ENCODE results near the gene GRK5.
A peak's percentile ranks its signal among the peaks of the same experiment; 100 is the strongest.

Gene GRK5

GRCh38 chr10:119396709-119397071, 189.3 kb downstream of the GRK5 start:
- H3K9ac ChIP-seq (ENCODE audit: low read length in 5 of 5) = no peak overlapping the region
- peaks cover 7 to 42% (median 30%) of the 10 kb centered on the region in 5 donors for H3K4me1 ChIP-seq (ENCODE audit: control insufficient read depth in 5 of 5, insufficient read depth in 5 of 5, low read length in 5 of 5)
- H3K4me3 ChIP-seq (ENCODE audit: low read depth in 1 of 5, low read length in 5 of 5) = no peak overlapping the region
- no peaks in the 10 kb centered on the region for H3K9me3 ChIP-seq (ENCODE audit: control insufficient read depth in 5 of 5, low read length in 5 of 5)
- H3K27ac ChIP-seq (ENCODE audit: low read depth, low read length) = no peak overlapping the region
- peaks cover 0 to 23% (median 11%) of the 10 kb centered on the region in 5 donors for H3K36me3 ChIP-seq (ENCODE audit: control insufficient read depth in 5 of 5, insufficient read depth in 5 of 5, low read length in 5 of 5)
- peaks cover 0 to 3% (median 0%) of the 10 kb centered on the region in 5 donors for H3K27me3 ChIP-seq (ENCODE audit: control insufficient read depth in 5 of 5, insufficient read depth in 4 of 5, low read length in 5 of 5)

- H3K9me3 ChIP-seq (ENCODE audit: control insufficient read depth in 5 of 5, low read length in 5 of 5) = no peaks in the 10 kb centered on the region
- H3K4me3 ChIP-seq (ENCODE audit: low read depth in 1 of 5, low read length in 5 of 5) = no peak overlapping the region
- H3K9ac ChIP-seq (ENCODE audit: low read length in 5 of 5) = no peak overlapping the region
- peaks cover 11 to 44% (median 35%) of the 10 kb centered on the region in 5 donors for H3K4me1 ChIP-seq (ENCODE audit: control insufficient read depth in 5 of 5, insufficient read depth in 5 of 5, low read length in 5 of 5)
- peaks cover 0 to 8% (median 0%) of the 10 kb centered on the region in 5 donors for H3K27me3 ChIP-seq (ENCODE audit: control insufficient read depth in 5 of 5, insufficient read depth in 4 of 5, low read length in 5 of 5)
- H3K27ac ChIP-seq (ENCODE audit: low read depth, low read length) = no peak overlapping the region
- peaks cover 0 to 23% (median 11%) of the 10 kb centered on the region in 5 donors for H3K36me3 ChIP-seq (ENCODE audit: control insufficient read depth in 5 of 5, insufficient read depth in 5 of 5, low read length in 5 of 5)
These were observed 190.0 kb downstream of the GRK5 start for GRCh38 chr10:119397416-119397815.

GRCh38 chr10:119398996-119399395, 191.6 kb downstream of the GRK5 start:
- Histone ChIP-seq H3K4me1 (ENCODE audit: control insufficient read depth in 5 of 5, insufficient read depth in 5 of 5, low read length in 5 of 5) (peaks cover 11 to 44% (median 35%) of the 10 kb centered on the region in 5 donors), H3K27me3 (ENCODE audit: control insufficient read depth in 5 of 5, insufficient read depth in 4 of 5, low read length in 5 of 5) (peaks cover 0 to 8% (median 0%) of the 10 kb centered on the region in 5 donors), H3K4me3 (ENCODE audit: low read depth in 1 of 5, low read length in 5 of 5) (no peak overlapping the region), H3K9ac (ENCODE audit: low read length in 5 of 5) (no peak overlapping the region), H3K27ac (ENCODE audit: low read depth, low read length) (no peak overlapping the region), H3K9me3 (ENCODE audit: control insufficient read depth in 5 of 5, low read length in 5 of 5) (no peaks in the 10 kb centered on the region), H3K36me3 (ENCODE audit: control insufficient read depth in 5 of 5, insufficient read depth in 5 of 5, low read length in 5 of 5) (peaks cover 0 to 23% (median 11%) of the 10 kb centered on the region in 5 donors)

GRCh38 chr10:119399466-119399865, 192.1 kb downstream of the GRK5 start:
- Histone ChIP-seq H3K4me1 (ENCODE audit: control insufficient read depth in 5 of 5, insufficient read depth in 5 of 5, low read length in 5 of 5) (peaks cover 11 to 47% (median 35%) of the 10 kb centered on the region in 5 donors), H3K9ac (ENCODE audit: low read length in 5 of 5) (no peak overlapping the region), H3K36me3 (ENCODE audit: control insufficient read depth in 5 of 5, insufficient read depth in 5 of 5, low read length in 5 of 5) (peaks cover 0 to 23% (median 11%) of the 10 kb centered on the region in 5 donors), H3K27me3 (ENCODE audit: control insufficient read depth in 5 of 5, insufficient read depth in 4 of 5, low read length in 5 of 5) (peaks cover 0 to 8% (median 0%) of the 10 kb centered on the region in 5 donors), H3K4me3 (ENCODE audit: low read depth in 1 of 5, low read length in 5 of 5) (no peak overlapping the region), H3K27ac (ENCODE audit: low read depth, low read length) (no peak overlapping the region), H3K9me3 (ENCODE audit: control insufficient read depth in 5 of 5, low read length in 5 of 5) (no peaks in the 10 kb centered on the region)

GRCh38 chr10:119401671-119402395, 194.5 kb downstream of the GRK5 start:
- Histone ChIP-seq H3K36me3 (ENCODE audit: control insufficient read depth in 5 of 5, insufficient read depth in 5 of 5, low read length in 5 of 5) (peaks cover 0 to 20% (median 9%) of the 10 kb centered on the region in 5 donors), H3K4me1 (ENCODE audit: control insufficient read depth in 5 of 5, insufficient read depth in 5 of 5, low read length in 5 of 5) (peaks cover 10 to 48% (median 38%) of the 10 kb centered on the region in 5 donors), H3K9me3 (ENCODE audit: control insufficient read depth in 5 of 5, low read length in 5 of 5) (no peaks in the 10 kb centered on the region), H3K4me3 (ENCODE audit: low read depth in 1 of 5, low read length in 5 of 5) (no peak overlapping the region), H3K27ac (ENCODE audit: low read depth, low read length) (peak overlapping the region; percentile 46), H3K9ac (ENCODE audit: low read length in 5 of 5) (peak overlapping the region in 2 of 5 donors; percentile 2 to 68), H3K27me3 (ENCODE audit: control insufficient read depth in 5 of 5, insufficient read depth in 4 of 5, low read length in 5 of 5) (peaks cover 0 to 8% (median 0%) of the 10 kb centered on the region in 5 donors)

GRCh38 chr10:119403921-119404320, 196.6 kb downstream of the GRK5 start:
- Histone ChIP-seq H3K9me3 (ENCODE audit: control insufficient read depth in 5 of 5, low read length in 5 of 5) (no peaks in the 10 kb centered on the region), H3K27me3 (ENCODE audit: control insufficient read depth in 5 of 5, insufficient read depth in 4 of 5, low read length in 5 of 5) (peaks cover 0 to 8% (median 0%) of the 10 kb centered on the region in 5 donors), H3K4me1 (ENCODE audit: control insufficient read depth in 5 of 5, insufficient read depth in 5 of 5, low read length in 5 of 5) (peaks cover 10 to 57% (median 32%) of the 10 kb centered on the region in 5 donors), H3K36me3 (ENCODE audit: control insufficient read depth in 5 of 5, insufficient read depth in 5 of 5, low read length in 5 of 5) (peaks cover 0 to 8% (median 4%) of the 10 kb centered on the region in 5 donors), H3K27ac (ENCODE audit: low read depth, low read length) (no peak overlapping the region), H3K4me3 (ENCODE audit: low read depth in 1 of 5, low read length in 5 of 5) (no peak overlapping the region), H3K9ac (ENCODE audit: low read length in 5 of 5) (no peak overlapping the region)

GRCh38 chr10:119404719-119405519, 197.5 kb downstream of the GRK5 start:
- no peak overlapping the region for H3K27ac ChIP-seq (ENCODE audit: low read depth, low read length)

GRCh38 chr10:119405520-119405807, 198.1 kb downstream of the GRK5 start:
- H3K9me3 ChIP-seq (ENCODE audit: control insufficient read depth in 5 of 5, low read length in 5 of 5) = no peaks in the 10 kb centered on the region
- H3K27ac ChIP-seq (ENCODE audit: low read depth, low read length) = no peak overlapping the region
- peaks cover 8 to 68% (median 28%) of the 10 kb centered on the region in 5 donors for H3K4me1 ChIP-seq (ENCODE audit: control insufficient read depth in 5 of 5, insufficient read depth in 5 of 5, low read length in 5 of 5)
- peaks cover 0 to 8% (median 0%) of the 10 kb centered on the region in 5 donors for H3K27me3 ChIP-seq (ENCODE audit: control insufficient read depth in 5 of 5, insufficient read depth in 4 of 5, low read length in 5 of 5)
- no peak overlapping the region for H3K9ac ChIP-seq (ENCODE audit: low read length in 5 of 5)
- H3K4me3 ChIP-seq (ENCODE audit: low read depth in 1 of 5, low read length in 5 of 5) = peak overlapping the region in 1 of 5 donors; percentile 16
- no peaks in the 10 kb centered on the region for H3K36me3 ChIP-seq (ENCODE audit: control insufficient read depth in 5 of 5, insufficient read depth in 5 of 5, low read length in 5 of 5)

More at GRCh38 chr10:119404719-119405519, 197.5 kb downstream of the GRK5 start:
- peaks cover 0 to 8% (median 0%) of the 10 kb centered on the region in 5 donors for H3K27me3 ChIP-seq (ENCODE audit: control insufficient read depth in 5 of 5, insufficient read depth in 4 of 5, low read length in 5 of 5)
- H3K36me3 ChIP-seq (ENCODE audit: control insufficient read depth in 5 of 5, insufficient read depth in 5 of 5, low read length in 5 of 5) = peaks cover 0 to 2% (median 0%) of the 10 kb centered on the region in 5 donors
- H3K9me3 ChIP-seq (ENCODE audit: control insufficient read depth in 5 of 5, low read length in 5 of 5) = no peaks in the 10 kb centered on the region
- H3K4me3 ChIP-seq (ENCODE audit: low read depth in 1 of 5, low read length in 5 of 5) = peak overlapping the region in 1 of 5 donors; percentile 16
- H3K4me1 ChIP-seq (ENCODE audit: control insufficient read depth in 5 of 5, insufficient read depth in 5 of 5, low read length in 5 of 5) = peaks cover 8 to 66% (median 28%) of the 10 kb centered on the region in 5 donors
- H3K9ac ChIP-seq (ENCODE audit: low read length in 5 of 5) = no peak overlapping the region

- peaks cover 0 to 2% (median 0%) of the 10 kb centered on the region in 5 donors for H3K36me3 ChIP-seq (ENCODE audit: control insufficient read depth in 5 of 5, insufficient read depth in 5 of 5, low read length in 5 of 5)
- no peaks in the 10 kb centered on the region for H3K9me3 ChIP-seq (ENCODE audit: control insufficient read depth in 5 of 5, low read length in 5 of 5)
- peak overlapping the region in 1 of 5 donors; percentile 5 for H3K4me3 ChIP-seq (ENCODE audit: low read depth in 1 of 5, low read length in 5 of 5)
- H3K27me3 ChIP-seq (ENCODE audit: control insufficient read depth in 5 of 5, insufficient read depth in 4 of 5, low read length in 5 of 5) = peaks cover 0 to 8% (median 0%) of the 10 kb centered on the region in 5 donors
- peaks cover 8 to 71% (median 28%) of the 10 kb centered on the region in 5 donors for H3K4me1 ChIP-seq (ENCODE audit: control insufficient read depth in 5 of 5, insufficient read depth in 5 of 5, low read length in 5 of 5)
- H3K27ac ChIP-seq (ENCODE audit: low read depth, low read length) = peak overlapping the region; percentile 27
- no peak overlapping the region for H3K9ac ChIP-seq (ENCODE audit: low read length in 5 of 5)
These were observed 198.8 kb downstream of the GRK5 start for GRCh38 chr10:119406137-119406536.
